NCI-H146 treated with DMSO at 0.1 percent for 48 hours (cell line): ENCODE data around the gene MCAM.

ENCODE experiments used
- DNase-seq: peaks from one replicate; lab custom pipeline; 2025; ENCODE audit not compliant: unreplicated experiment; lab: John Stamatoyannopoulos, UW

MCAM gene

DNA sequence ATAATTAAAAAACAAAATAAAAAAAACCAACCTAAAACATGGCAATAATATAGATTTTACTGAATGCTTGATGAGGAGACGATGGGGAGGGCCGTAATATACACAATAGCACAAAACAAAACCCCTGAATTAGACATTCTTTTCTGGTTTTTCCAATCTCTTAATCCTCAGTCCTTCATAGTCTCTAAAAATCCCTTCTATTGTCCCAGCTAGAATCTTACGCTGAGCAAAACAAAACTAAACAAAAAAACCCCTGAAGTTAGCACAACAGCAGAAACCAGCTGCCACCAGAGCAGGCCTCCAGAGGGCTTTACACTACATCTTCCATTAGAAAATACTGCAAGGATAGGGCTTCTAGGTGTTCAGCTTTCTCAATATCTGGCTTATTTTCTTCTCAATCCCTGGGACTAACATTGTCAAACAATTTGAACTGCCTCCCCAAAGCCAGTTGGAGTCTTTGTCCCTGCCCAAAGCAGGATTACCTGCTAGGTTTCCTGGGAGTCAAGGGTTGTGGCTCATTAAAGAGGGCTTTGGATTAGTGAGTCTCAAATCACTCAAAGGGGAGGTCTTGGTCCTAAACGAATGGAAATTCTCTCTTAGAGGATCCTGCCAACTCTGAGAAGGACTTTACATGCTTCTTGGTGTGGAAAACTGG, 15.3 kb upstream of the MCAM start:
- DNase-seq, result no peak

DNA sequence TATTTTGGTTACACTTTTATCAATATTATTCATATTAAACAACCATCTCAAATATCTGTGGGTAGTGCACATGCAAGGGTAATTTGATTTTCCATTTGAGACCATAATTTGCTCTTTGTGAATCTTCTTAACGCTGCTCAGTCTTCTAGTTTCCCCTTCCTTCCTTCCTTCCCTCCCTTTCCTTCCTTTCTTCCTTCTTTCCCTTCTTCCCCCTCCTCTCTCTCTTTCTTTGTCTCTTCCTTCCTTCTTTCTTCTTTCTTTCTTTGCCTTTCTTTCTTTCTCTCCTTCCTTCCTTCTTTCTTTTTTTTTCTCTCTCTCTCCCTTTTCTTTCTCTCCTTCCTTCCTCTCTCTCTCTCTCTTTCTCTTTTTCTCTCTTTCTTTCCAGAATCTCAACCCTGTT, 13.3 kb upstream of the MCAM start:
- no peak for DNase-seq

DNA sequence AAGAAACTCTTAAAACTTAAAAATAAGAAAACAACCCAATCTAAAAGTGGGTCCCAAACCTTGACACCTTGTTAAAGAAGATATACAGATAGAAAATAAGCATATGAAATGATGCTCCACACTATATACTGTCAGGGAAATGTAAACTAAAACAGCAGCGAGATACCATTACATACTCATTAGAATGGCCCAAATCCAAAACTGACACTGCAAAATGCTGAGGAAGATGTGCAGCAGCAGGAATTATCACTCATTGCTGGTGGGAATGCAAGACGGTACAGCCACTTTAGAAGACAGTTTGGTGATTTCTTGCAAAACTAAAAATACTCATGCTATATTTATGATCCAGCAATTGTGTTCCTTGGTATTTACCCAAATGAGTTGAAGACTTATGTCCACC, 12.4 kb upstream of the MCAM start:
- no peak for DNase-seq

DNA sequence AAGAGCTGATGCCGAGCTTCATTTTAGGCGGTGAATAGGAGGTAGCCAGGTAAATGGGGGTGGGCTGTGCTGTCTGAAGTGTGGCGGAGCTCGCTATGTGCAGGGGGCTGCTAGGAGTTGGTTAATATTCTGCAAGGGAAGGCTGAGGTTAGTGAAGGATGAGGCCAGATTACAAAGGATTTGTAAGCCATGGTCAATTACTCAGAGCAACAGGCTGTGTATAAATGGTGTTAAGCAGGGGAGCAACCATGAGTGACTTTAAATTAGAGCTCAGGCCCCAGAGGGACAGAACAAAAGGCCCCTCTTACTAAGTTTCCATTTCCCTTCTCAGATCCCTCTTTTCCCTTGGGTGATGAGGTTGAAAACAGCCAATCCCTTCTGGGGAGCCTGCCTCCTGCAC, 7.3 kb upstream of the MCAM start:
- no peak for DNase-seq

DNA sequence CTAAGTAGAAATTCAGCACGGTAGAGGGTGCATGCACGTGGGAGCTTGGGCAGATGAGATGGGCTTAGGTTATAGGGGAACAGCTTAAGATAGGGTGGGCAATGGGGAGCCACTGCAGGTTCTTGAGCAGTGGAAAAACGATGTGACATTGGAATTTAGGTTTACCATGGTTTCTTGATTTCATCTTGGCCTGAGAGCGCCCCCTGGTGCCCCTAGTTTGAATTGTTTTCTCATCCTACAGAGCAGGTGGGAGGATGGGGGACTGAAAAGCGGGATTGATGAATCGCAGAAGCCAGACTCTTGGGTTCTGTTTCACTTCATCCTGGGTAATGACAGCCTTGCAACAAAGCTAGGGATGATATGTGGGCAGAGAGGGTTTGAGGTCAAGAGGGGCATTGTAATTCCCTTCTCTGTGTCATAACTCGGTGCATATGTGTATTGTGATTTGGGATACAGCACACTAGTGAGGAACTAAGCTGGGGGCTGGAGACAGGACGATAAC, 6.7 kb upstream of the MCAM start:
- peak; percentile 51 for DNase-seq

DNA sequence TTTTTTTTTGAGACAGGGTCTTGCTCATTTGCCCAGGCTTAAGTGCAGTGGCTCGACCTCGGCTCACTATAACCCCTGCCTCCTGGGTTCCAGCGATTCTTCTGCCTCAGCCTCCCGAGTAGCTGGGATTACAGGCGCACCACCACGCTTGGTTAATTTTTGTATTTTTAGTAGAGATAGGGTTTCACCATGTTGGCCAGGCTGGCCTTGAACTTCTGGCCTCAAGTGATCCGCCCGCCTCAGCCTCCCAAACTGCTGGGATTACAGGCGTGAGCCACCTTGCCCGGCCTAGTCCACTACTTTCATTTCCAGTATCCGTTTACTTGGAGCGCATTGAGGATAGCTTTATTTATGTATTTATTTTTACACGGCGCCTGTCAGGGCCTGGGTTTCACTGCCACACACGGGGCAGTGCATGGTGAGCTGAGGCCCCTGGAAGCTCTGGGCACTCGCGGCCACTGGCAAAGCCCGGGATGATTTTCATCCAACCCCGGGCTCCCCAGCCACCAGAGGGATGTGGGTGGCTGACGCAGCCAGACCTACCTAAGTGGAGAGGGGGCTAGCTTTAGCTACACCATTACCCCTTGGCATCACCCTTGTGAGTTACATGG, 6.1 kb upstream of the MCAM start:
- no peak for DNase-seq

DNA sequence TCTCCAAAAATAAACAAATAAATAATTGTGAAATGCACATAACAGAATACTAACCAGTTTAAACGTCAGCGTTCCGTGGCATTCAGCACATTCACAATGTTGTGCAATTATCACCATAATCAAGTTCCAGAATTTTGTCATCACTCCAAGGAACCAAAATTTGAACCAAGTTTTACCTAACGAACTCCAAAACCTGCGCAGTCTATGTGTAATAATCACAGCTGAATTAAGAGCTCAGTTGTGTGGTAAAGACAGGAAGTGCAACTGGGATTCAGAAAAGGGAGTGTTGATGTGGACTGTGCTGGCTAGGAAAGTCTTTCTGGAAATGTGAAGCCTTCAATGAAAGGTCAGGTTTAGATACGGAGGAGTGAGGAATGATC, 5.4 kb upstream of the MCAM start:
- DNase-seq, result peak; percentile 17

DNA sequence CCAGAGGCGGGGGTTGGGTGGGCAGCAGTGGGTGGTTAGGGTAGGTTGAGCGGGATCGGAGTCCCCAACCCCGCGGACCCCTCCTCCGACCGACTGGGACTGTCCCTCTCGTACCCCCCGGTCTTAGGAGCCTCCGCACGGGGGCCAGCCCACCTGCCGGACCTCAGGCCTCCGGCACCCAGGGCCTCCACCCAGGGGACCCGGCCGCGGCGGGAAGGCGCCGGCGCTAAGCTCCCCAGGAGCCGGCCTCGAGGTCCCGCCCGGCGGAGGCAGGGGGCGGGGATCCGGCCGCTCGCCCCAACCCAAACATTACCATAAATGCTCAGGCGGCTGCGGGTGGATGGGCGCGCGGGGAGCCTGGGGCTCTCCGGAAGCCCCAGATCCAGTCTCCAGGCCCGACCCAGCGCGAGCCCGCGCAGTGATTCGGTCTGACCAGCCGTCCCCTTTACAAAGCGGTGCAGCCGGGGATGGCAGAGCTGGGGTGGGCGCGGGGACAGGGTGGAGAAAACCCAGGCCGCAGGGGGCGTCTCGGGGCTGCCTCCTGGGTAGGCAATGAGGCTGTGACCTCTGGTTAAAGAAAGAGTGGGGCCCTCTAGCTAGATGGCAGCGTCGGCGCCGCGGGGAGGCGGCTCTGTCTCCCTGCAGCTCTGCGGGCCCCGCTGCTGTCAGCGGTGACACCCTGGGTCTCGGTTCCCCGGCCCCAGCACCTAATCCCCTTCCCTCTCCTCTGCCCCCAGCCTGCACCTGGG, 4.0 kb upstream of the MCAM start:
- peak; percentile 41 for DNase-seq

DNA sequence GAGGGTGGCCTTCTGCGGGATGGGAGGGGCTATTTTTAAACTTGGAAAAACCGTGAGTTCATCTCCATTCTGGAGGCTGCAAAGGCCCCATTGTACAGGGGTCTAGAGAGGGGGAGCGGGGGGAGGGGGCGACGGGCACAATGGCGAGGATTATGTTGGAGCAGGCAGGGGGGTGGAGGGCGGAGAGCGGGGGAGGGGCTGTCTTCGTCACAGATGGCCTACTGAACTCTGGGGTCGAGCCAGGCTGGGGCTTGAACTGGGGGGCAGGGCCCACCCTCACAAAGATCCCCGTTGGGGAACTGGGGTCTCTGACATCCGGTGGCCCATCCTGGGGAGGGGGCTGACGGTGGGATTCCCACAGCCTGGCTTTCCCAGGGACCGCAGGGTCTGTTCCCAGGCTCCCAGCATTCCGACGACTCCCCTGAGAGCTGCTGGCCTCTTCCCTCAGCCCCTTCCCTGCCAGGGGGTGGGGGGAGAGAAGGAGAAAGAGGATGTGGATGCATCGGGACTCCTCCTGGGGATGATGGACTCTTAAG, 3.4 kb upstream of the MCAM start:
- no peak for DNase-seq

DNA sequence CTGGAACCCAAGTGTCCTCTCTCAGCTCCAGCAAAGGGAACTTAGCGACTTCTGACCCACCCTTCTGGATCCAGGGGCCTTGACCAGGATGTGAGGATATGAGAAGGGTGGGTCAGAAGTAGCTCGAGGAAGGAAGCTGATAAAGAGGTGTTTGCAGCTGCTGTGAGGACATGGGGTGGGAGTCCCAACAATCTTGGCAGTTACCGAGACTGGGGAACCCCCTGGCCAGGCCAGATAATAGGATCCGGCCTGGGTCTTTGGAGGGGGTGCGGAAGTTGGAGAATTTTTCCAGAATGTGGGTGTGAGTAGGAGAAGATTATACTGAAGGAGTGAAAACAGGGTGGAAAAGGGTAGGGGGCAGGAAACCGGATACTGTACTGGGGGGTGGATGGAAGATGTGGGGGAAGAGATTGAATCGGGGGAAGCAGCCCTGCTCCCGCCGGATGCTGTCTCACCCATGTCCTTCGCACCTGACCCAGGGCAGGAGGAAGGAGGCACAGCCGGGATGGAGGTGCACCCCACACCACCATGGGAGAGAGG, 2.8 kb upstream of the MCAM start:
- DNase-seq, result no peak

DNA sequence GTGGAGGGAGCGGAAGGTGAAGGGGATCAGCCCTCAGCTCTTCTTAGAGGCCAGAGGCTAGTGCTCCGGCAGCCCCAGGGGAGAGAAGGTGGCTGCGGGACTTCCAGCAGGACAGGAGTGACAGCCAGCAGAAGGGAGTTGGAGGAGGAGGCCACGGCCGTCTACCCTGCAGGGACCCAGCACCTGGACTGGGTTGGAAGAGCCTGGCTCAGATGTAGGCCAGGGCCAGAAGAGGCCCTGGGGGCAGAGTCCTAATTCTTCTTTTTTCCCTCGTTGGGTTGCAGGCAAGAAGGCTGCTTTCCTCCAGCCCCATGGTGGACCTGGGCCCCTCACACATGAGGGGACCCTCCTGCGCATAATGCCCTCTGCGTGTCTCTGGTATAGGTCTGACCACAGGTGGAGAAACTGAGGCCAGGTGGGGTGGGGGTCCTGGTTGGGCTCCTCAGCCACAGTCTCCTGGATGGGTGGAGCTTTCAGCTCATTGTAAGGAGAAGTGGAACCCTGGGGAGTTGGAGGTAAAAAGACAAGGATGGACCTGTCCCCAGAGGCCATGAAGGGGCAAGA, 2.3 kb upstream of the MCAM start:
- DNase-seq, result no peak

DNA sequence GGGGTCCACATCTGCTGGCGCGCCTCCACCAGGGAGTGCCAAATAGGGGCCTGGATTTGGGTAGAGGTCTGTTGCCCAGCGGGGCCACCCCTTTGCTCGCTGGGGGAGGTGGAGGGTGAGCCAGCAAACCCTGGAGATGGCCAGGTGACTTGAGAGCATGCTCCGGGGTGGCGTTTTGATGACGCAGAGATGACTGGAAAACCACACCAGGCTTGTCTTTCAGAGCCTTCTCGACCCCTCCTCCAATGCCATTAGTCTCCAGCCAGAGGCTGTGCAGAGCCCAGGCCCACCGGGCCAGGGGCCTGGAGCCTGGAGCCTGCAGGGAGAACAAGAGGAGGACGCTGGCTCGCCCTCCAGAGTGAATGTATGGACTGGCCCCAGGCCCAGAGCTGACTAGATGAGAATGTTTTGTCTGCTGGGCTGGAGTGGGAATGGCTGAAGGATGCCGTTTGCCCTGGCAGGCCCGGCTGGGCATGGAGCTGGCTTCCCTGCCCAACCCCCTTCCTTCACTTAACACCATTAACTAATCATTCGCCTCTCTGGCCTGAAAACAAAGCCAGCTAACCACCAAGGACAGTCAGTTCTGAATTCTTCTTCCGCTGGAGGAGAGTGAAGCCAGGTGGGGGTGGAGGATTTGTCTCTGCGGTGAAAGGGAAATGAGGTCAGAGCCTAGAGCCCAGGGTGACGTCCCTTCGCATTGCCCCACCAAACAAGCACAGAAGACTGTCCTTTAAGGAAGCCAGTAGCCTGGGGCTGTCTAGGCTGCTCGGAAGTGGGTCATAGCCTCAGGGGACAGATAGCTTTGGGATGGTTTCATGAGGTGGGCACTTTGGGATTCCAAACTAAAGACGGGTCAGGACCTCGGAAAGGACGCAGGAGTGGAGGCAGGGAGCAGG, 1.6 kb upstream of the MCAM start:
- DNase-seq, result no peak

DNA sequence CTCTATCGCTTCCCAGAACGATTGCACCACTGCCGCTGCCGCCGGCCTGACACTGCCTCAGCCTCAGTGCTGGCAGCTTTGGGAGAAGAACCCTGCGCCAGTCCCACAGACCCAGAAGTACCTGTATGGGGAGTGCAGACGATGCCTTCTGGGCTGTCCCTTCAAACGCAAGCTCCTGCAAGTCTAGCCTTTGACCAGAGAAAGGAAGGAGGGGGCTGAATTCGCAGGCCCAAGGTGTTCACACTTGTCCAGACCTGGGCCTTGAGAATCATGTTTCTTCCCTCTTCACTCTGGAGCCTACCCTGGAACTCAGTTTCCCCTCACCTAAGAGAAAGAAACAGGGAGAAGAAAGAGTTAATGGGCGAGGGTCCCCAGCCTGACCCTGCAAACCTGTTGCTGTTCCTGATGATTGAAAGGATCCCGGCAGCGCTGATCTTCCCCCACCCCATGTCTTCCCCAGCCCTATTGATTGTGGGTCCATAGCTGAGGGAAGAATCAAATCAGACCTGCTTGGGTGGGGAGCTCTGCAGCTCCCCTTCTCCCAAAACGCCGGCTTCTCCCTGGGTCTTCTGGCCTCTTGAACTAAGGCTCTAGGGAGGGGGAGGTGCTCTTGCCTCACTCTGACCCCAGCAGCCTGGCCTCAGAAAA, 786 bp upstream of the MCAM start:
- no peak for DNase-seq

DNA sequence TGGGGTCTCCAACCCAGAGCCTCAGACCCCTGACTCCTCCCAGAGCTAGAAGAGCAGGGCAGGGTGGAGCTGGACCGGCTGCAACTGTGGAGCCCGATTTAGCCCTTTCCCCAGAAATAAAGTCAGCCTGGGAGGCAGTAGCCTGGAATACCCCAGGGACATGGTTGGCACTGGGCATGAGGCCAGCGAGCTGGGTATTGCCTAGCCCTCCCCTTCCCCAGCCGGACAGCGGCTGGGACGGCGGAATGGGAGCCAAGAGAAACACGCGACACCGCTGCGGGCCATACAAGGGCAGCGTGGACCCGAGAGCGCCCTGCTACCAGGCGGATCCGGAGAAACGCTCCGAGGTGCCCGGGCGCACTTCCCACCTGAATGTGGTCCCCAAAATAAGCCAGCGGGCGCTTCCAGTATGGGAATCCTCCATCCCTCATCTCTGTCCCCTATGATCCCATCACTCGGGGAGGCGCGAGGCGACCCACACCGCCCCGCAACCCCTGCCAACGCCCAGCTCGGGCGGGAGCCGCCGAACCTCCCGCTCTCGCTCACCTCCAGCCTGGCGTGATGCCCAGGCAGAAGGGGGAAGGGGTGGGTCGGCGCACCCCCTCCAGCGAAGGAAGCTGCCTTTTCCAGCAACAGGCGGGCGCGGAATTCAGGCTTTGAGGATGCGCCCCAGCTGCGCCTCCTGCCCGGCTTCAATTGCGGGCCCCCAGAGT, 758 bp downstream of the MCAM start:
- no peak for DNase-seq

DNA sequence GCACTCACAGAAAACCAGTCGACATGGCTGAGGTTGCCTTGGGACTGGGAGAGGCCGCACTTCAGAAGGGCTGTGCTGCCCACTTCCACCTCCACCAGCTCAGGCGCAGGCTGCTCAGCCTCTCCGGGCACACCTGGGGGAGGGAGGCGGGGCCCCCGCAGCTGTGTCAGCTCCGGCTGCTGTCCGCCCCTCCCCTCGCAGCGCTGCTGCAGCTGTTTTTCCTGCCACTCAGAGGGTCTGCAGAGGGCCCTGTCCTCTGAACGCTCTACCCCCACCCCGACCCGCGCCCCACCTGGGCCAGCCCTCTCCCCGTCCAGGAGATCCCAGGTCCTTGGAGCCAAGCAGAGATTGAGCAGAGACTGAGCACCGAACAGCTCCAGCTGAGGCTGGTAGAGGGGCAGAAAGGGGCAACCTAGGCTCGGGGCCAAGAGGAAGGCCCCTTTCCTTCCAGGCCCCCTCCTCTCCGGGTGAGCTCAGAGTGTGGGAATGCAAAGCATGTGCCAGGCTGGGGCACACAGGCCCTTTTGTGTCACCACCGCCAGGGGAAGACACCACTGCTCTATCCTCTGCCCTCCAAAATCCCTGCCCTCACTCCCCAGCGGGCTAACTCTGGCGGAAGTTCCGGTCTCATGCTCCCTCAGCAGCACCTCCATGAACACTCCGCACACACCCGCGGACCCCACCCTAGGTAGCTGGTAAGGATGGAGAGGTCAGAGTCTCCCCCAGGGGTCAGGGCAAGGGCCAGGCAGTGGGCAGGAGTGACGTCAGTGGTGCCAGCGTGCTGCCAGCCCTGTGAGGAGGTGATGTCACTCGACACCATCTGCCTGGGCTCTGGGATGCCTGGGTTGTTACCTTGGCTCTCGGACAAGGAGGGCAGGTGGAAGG, 1.6 kb downstream of the MCAM start:
- DNase-seq, result peak; percentile 15

DNA sequence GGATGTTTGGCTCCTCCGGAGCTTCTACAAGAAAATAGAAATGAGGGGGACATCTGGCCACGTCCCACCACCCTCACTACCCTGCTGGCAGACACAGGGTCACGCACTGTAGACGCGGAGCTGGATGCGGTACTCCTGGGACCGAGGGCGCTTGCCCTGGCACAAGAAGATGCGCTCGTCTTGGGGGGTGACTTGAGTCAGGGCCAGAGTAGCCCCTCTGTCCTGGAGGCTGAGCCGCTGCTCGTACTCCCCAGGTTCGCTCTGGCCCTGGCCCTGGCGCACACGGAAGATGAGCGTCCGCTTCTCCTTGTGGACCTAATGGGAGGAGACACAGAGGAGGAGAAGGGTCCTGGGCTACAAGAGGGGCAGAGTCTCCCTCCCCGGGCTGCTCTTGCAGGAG, 2.2 kb downstream of the MCAM start:
- no peak for DNase-seq

DNA sequence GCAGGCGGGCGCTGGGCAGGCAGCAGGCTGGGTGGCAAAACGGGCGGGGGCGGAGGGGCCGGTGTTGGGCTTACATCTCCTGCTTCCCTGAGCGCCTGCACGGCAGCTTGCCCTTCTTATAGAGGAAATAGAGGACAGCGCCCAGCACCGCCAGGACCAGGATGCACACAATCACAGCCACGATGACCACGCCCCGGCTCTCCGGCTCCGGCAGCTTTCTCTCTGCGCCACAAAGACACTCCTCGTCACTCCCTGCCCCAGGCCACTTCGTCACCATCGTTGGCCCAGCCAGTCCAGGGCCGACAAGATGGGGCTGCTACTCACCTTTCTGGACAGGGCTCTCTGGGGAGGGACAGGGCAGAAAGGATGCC, 6.3 kb downstream of the MCAM start:
- DNase-seq, result no peak

DNA sequence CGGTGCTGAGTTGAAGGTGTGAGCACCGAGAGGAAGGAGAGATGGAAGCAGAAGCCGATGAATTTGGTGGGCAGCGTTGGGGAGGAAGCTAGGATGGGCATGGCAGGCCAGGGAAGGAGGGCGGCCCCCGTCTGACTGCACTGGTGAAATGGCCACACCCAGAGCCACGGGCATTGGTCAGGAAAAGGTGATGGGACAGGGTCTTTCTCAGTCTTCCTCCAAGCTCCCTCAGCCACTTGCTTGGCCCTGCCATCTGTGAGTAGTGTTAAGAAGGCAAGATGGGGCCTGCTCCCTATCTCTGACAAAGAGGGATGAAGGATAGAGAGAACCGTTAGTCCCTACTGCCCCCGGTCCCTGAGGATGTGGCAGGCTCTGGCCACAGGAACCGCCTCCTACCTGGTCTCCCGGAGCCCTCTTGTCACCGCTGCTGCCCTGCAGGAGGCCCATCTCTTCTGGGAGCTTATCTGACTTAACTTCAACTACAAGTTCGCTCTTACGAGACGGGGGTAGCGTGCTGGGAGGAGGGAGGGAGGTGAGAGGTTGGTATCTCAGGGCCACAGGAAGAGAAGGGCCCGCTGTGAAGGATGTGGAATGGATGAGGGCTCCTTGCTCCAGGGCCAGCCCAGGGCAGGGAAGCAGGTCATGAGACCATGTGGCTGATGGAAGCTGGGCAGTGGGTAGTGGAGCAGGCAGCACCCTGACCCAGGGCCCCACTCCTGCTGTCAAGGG, 6.8 kb downstream of the MCAM start:
- DNase-seq, result no peak
